Measurements from ENCODE around the gene SIMC1.

Gene SIMC1

GRCh38 chr5:176317534-176318374 lies 79.5 kb downstream of the SIMC1 start:
- no peak for DNase-seq

- peak; percentile 38 for DNase-seq
These were observed 81.8 kb downstream of the SIMC1 start for GRCh38 chr5:176319827-176320554.

- DNase-seq: no peak
These were observed 82.4 kb downstream of the SIMC1 start for GRCh38 chr5:176320577-176320976.

- DNase-seq: no peak
These were observed 96.0 kb downstream of the SIMC1 start for GRCh38 chr5:176334031-176334770.

DNA sequence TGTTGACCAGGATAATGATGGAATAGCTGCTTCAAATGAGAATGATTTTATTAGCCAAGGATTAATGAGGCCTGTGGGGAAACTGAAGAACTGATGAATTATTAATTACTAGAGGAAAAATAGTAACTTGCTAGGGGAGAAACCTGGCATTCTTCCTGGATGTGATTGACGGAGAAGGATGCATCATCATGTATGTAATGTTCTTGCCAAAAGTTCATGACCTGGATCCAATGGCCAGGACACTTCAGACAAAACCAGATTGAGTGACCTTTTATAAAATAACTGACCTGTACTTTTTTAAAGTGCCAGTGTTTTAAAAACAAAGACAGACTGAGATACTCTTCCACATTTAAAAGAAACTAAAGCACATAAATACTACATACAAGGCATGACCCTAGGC lies 99.7 kb downstream of the SIMC1 start:
- DNase-seq: no peak

DNA sequence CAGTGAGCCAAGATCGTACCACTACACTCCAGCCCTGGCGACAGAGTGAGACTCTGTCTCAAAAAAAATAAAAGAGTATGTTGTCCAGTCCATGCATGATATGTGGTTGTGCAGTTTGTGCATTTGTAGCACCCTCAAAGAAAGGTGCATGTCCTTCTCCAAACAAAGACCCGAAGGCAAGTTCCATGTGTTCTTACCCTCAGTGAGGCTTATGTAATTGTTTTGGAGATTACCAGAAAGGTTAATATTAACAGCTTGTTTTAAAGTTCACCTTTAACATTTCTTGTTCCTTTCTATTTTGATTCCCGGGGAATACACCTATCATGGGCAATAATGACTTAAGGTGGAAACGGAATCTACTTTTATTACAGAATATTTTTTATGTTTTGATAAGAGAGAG lies 101.1 kb downstream of the SIMC1 start:
- no peak for DNase-seq

DNA sequence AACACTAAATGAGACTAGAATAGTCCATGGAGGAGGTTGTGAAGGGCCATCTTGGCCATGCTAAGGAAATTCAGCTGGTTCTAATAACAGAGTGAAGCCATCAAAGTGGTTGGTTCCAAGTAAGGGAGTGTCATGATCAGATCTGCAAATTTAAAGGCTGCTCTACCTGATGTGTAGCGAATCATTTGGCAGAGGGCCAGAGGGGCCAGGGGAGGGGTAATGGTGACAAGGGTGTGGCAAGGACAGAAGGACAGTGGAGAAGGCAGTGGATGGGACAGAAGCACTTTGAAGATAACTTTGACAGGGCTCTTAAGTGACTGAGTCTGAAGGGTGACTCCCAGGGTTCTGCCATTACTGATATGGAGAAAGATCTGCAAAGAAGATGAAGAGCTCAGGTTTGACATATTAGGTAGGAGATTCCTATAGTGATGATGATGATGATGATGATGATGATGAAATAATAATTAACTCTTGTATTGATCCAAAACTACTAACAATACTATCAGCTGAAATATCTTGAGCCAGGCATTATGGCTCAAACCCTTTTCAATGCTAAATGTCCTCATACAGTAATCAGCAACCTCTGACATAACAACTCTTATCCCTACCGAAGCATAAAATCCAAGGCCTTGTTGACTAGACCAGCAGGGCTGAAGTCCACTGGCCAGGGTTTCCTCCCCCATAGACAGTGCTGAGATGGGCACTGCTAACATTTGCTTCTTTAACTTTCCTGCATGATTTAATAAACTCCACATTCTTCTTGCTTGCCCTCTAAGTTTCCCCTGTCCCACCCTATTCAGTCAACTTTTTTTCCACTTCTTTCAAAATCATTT lies 103.3 kb downstream of the SIMC1 start:
- peak; percentile 29 for DNase-seq

- DNase-seq: no peak
These were observed 103.9 kb downstream of the SIMC1 start for GRCh38 chr5:176342158-176342483.

- DNase-seq: no peak
These were observed 104.7 kb downstream of the SIMC1 start for GRCh38 chr5:176342766-176343458.

GRCh38 chr5:176350416-176350815 lies 112.2 kb downstream of the SIMC1 start:
- DNase-seq: no peak

GRCh38 chr5:176352116-176352878 lies 114.1 kb downstream of the SIMC1 start:
- no peak for DNase-seq

- DNase-seq: no peak
These were observed 115.3 kb downstream of the SIMC1 start for GRCh38 chr5:176353533-176353932.

GRCh38 chr5:176355400-176356178 lies 117.4 kb downstream of the SIMC1 start:
- DNase-seq: no peak

- DNase-seq: no peak
These were observed 117.9 kb downstream of the SIMC1 start for GRCh38 chr5:176356179-176356566.

GRCh38 chr5:176359658-176360057 lies 121.4 kb downstream of the SIMC1 start:
- DNase-seq: no peak

DNA sequence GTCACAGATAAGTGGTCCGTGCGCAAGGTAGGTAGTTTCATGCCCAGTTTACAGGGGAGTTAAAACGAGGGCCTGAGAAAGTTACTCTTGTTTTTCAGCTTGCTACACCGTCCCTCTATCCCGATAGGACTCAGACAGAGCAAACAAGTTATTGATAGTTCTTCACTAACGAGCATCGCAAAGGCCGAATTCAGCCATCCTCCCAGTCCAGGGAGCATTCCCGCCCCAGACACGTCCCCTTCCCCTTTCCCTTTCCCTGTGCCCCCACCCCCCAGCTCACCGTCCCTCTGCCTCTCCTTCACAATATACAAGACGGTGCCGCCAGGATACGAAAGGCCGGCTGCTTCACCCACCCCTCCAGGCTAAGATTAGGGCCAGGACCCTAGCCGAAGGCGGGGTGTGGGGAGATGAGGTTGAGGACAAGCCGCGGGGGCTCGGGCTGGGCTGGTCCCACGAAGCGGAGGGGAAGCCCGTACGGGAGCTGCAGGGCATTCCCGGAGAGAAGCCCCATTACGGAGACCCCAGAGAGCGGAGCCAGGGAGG lies 122.7 kb downstream of the SIMC1 start:
- no peak for DNase-seq

- peak; percentile 97 for DNase-seq
These were observed 123.4 kb downstream of the SIMC1 start, which contains the start of gene KIAA1191 for GRCh38 chr5:176361437-176362232. Gene KIAA1191, minus strand, starts transcription at chr5:176361764. Its CDS starts 2,256 bp downstream, at chr5:176359508.

DNA sequence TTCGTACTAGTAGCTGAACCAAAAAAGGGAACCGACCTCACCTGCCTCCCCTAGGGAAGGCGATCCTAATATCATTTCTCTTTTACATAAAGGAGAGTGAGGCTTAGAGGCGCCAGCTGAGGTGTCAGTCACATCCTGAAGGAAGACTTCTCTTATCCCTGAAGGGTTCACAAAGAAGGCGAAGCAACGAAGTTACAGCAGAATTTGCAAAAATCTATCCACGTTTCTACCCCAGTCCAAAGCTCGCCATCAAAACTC lies 123.9 kb downstream of the SIMC1 start:
- DNase-seq: no peak

DNA sequence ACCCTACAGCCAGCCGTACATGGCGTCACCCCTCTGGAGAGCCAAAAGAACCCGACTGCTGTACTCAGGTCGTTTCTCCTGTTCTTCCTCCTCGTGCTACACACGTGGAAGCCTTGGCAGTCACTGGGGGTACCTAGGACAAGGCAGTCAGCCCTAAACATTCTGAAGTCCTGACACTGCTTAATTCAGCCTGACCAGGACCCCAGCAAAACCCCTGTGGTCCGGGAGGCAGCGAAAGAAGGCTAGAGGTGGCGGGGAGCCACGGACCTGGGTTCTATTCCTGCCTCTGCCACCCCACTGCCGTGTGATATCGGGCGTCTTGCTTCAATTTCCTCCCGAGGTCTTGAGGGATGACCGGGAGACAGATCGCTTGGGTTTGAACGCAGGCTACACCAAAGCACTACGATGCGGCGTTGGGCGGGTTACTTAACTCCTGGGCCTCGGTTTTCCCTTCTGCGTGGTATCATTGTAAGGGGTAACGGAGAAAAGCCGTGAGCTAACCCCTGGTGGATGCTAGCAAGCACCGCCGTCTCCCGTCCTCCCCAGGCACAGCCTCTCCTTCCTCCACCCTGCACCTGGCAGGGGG lies 126.6 kb downstream of the SIMC1 start:
- no peak for DNase-seq

All from hematopoietic multipotent progenitor cell treated with erythropoietin and hydrocortisone succinate and interleukin-3 and kit ligand, for 4 days (in vitro differentiated cells).